Activated naive CD8-positive, alpha-beta T cell (primary cell): ENCODE measurements around the gene BMP4.

Experiments used
- H3K27ac Mint-ChIP-seq: one replicate; pipeline ENCODE4 v1.8.0; 2021; ENCODE audit warnings: mixed read lengths
- H3K27me3 Mint-ChIP-seq: one replicate; pipeline ENCODE4 v1.8.0; 2021; ENCODE audit warnings: mixed read lengths
- H3K36me3 Mint-ChIP-seq: one replicate; pipeline ENCODE4 v1.8.0; 2021; ENCODE audit warnings: mixed read lengths
- H3K4me1 Mint-ChIP-seq: one replicate; pipeline ENCODE4 v1.8.0; 2021; ENCODE audit warnings: low read depth, mixed read lengths
- H3K4me3 Mint-ChIP-seq: one replicate; pipeline ENCODE4 v1.8.0; 2021; ENCODE audit warnings: mild to moderate bottlenecking, mixed read lengths
- H3K9me3 Mint-ChIP-seq: one replicate; pipeline ENCODE4 v1.8.0; 2021; ENCODE audit warnings: low read depth, mixed read lengths

BMP4 gene

DNA sequence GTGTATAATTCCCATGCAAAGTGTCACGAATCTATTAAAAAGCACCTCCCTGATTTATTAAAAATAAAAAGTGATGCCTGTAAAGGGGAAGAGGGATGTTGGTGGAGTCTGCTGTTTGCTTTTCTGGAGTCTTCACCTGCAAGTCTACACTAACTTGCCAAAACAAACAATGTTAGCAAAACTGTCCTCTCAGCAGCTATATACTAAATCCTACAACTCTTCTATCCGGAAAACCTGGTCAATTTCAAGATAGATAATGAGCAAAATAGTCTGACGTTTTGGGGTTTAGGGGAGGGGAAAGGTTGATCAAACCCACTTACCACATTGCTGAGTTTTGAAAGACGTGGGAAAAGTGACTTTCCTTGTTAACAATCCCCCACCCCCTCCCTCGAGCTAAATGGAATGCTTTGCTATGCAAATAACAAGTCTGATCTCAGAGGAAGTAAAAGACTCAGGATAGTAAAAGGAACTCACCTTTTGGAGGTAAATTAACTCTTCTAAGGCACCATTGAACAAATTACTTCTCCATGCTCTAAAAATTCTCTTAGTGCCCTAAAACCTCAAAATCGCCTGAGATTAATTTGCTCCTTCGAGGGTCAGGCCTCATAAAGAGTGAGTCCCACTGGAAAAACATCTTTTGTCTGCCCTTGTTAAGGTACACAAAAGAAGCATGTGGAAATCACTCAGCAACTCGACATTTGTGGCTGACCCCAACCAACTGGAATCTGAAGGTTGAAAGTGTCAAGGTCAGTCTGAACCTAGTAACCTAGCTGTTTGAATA, 13.5 kb downstream of the BMP4 start:
- Mint-ChIP-seq H3K27ac (no peak overlapping the region), H3K4me3 (no peak overlapping the region), H3K36me3 (no peaks in the 10 kb centered on the region), H3K27me3 (peaks cover 37% of the 10 kb centered on the region), H3K9me3 (no peaks in the 10 kb centered on the region), H3K4me1 (peaks cover 4% of the 10 kb centered on the region)

DNA sequence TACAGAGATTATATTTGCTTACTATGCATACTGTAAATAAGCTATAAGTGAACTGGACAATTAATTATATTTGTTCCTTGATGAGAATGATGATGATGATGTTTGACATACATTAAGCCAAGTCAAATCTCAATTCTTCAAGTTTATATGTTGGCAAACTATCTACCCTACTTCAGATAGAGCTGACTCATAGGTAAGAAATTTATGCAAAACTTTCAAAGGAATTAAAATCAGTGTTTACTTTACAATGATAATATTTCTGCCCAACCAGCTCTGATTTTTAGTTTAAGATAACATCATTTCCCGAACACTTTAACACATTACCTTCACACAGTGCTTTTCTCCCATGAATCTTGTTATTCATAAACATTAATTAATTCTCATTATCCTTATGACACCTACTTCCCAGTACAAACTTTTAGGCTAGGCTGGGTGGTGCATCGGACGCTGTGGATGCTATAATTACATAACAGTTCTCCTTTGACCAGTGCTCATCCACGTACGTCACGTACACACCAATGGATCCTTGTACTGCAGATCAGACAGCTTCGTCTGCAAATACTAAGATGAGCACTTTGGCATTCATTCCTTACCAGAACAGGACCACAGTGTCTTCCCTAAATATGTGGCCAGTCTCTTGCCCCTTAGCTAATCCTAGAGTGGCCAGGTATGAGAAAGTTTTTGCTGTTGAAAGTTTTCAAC, 18.3 kb downstream of the BMP4 start:
- H3K27me3 Mint-ChIP-seq = peaks cover 12% of the 10 kb centered on the region
- no peak overlapping the region for H3K27ac Mint-ChIP-seq
- H3K9me3 Mint-ChIP-seq = no peaks in the 10 kb centered on the region
- no peaks in the 10 kb centered on the region for H3K36me3 Mint-ChIP-seq
- no peak overlapping the region for H3K4me3 Mint-ChIP-seq
- H3K4me1 Mint-ChIP-seq = no peaks in the 10 kb centered on the region

- no peaks in the 10 kb centered on the region for H3K4me1 Mint-ChIP-seq
- no peaks in the 10 kb centered on the region for H3K36me3 Mint-ChIP-seq
- no peak overlapping the region for H3K4me3 Mint-ChIP-seq
- H3K9me3 Mint-ChIP-seq = no peaks in the 10 kb centered on the region
- H3K27ac Mint-ChIP-seq = no peak overlapping the region
- peaks cover 8% of the 10 kb centered on the region for H3K27me3 Mint-ChIP-seq
These were observed 21.7 kb downstream of the BMP4 start for GRCh38 chr14:53934778-53935414.

DNA sequence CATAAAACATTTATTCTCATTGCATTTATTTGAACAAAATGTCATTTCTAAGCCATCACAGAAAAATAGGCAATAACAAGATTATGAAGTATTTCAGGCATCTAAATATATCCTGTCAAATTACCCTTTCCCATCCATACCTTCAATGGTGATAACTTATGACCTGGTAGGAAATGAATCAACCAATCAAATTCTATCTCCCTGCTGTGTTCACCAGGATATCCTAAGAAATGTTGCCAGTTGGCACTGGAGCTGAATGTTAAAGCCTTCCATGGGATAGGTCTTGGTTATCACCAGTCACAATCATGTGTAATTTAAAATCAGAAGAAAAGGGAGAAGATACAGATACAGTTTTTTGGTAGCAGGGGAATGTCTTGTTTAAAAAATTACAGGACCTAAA, 23.7 kb downstream of the BMP4 start:
- H3K27me3 Mint-ChIP-seq = peaks cover 2% of the 10 kb centered on the region
- no peak overlapping the region for H3K4me3 Mint-ChIP-seq
- no peak overlapping the region for H3K27ac Mint-ChIP-seq
- no peaks in the 10 kb centered on the region for H3K36me3 Mint-ChIP-seq
- H3K4me1 Mint-ChIP-seq = no peaks in the 10 kb centered on the region
- no peaks in the 10 kb centered on the region for H3K9me3 Mint-ChIP-seq

DNA sequence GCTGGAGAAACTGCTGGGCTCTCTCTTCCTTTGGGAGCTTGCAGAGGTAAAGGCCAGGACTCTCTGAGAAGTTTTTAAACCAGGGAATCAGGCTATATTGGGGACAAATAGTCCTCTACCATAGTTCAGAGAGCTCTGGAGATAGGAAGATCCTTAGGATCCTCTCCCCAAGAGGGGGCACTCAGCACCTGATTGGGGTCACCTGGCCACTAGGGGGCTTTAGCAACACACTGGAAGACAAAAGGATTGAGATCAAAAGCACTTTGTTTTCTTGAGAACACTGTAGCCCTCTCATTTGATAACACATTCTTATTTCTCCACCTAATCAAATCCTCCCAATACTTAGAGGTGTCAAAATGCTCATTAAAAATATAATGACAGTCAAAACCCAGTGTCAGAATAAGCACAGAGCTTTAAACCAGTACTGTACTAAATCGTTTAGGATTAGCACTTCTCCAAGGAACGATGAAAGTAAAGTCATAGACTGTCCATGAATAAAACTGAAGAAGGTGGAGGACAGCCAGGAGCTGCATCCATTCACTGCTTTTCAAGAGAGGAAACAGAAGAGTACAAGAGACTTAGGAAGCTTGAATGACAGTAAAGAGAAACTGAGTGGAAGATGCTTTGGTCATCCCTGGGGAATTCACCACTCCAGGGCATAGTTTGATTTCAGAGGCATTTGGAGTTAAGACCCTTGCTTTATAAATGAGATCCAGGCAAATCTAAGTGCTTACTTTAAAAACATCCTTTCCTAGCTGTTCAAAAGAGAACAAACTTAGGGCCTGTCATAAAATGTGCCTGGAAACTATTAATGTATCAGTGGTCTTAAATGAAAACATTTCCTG, 26.5 kb downstream of the BMP4 start:
- no peaks in the 10 kb centered on the region for H3K36me3 Mint-ChIP-seq
- no peak overlapping the region for H3K4me3 Mint-ChIP-seq
- no peaks in the 10 kb centered on the region for H3K4me1 Mint-ChIP-seq
- H3K9me3 Mint-ChIP-seq = no peaks in the 10 kb centered on the region
- H3K27ac Mint-ChIP-seq = no peak overlapping the region
- H3K27me3 Mint-ChIP-seq = peaks cover 3% of the 10 kb centered on the region

DNA sequence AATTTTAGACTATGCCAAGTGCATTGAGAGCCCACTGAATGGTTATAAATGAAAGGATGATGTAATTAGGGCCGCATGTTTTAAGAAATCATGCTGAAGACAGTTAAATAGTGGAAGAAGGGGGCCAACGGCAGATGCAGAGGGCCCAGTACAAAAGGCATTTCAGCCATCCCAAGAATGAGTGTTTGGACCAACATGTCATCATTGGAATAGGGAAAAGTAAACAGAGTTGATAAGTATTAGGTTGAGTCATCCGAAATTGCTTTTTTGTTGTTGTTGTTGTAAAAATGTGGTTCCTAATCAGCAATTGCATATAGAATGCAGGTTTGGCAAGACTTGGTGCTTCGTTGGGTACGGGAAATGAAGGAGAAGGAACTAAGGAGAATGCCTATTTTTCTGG, 29.5 kb downstream of the BMP4 start:
- H3K27me3 Mint-ChIP-seq = peaks cover 6% of the 10 kb centered on the region
- no peaks in the 10 kb centered on the region for H3K4me1 Mint-ChIP-seq
- H3K4me3 Mint-ChIP-seq = no peak overlapping the region
- no peaks in the 10 kb centered on the region for H3K36me3 Mint-ChIP-seq
- H3K27ac Mint-ChIP-seq = no peak overlapping the region
- no peaks in the 10 kb centered on the region for H3K9me3 Mint-ChIP-seq

- Mint-ChIP-seq H3K36me3 (no peaks in the 10 kb centered on the region), H3K4me1 (no peaks in the 10 kb centered on the region), H3K27ac (no peak overlapping the region), H3K27me3 (peaks cover 6% of the 10 kb centered on the region), H3K4me3 (no peak overlapping the region), H3K9me3 (no peaks in the 10 kb centered on the region)
These were observed 31.3 kb downstream of the BMP4 start for GRCh38 chr14:53925201-53925766.

DNA sequence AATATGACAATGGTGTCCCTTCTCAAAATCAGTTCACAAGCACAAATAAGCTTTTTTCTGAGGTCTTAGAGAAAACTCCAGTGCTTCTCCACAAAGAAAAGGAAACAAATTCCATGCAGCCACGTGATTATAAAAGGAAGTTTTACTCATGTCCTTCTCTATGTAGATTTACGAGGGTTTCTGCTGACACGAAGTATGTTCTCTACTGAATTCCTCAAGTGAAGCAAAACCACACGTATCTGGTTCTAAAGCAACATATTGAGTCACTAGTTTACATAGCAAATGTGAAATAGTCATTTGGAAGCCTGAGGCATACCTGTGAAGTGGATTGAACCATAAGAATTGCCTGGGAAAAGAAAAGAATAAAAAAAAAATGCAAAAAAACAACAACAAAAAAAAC, 31.9 kb downstream of the BMP4 start:
- Mint-ChIP-seq H3K27me3 (peaks cover 6% of the 10 kb centered on the region), H3K4me1 (no peaks in the 10 kb centered on the region), H3K27ac (no peak overlapping the region), H3K36me3 (no peaks in the 10 kb centered on the region), H3K4me3 (no peak overlapping the region), H3K9me3 (no peaks in the 10 kb centered on the region)

GRCh38 chr14:53921027-53921426, 35.6 kb downstream of the BMP4 start:
- Mint-ChIP-seq H3K27me3 (peaks cover 3% of the 10 kb centered on the region), H3K4me3 (no peak overlapping the region), H3K27ac (no peak overlapping the region), H3K4me1 (no peaks in the 10 kb centered on the region), H3K9me3 (no peaks in the 10 kb centered on the region), H3K36me3 (no peaks in the 10 kb centered on the region)

- no peak overlapping the region for H3K27ac Mint-ChIP-seq
- H3K36me3 Mint-ChIP-seq = no peaks in the 10 kb centered on the region
- H3K4me3 Mint-ChIP-seq = no peak overlapping the region
- H3K27me3 Mint-ChIP-seq = peaks cover 4% of the 10 kb centered on the region
- H3K4me1 Mint-ChIP-seq = no peaks in the 10 kb centered on the region
- H3K9me3 Mint-ChIP-seq = no peaks in the 10 kb centered on the region
These were observed 40.4 kb downstream of the BMP4 start for GRCh38 chr14:53916239-53916638.

DNA sequence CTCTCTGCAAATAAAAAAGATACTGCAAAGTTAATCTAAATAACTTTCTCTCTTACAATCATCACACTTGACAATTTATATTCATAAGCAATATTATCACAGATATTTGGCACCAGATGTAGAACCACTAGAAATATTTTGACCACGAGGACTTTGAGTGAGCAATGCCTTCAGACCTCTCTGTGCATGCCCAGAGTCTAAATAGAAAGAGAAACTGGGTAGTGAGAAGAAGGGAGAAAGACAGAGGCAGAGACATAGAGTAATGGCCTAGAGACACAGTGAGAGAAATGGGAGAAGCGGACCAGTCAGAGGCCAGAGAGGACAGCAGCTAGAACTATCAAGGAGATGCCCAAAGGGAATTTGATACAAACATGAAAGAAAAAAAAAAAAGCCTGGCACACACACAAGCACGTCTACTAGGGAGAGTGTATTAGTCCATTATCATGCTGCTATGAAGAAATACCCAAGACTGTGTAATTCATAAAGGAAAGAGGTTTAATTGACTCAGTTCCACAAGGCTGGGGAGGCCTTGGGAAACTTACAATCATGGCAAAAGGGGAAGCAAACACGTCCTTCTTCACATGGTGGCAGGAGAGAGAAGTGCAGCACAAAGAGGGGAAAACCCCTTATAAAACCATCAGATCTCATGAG, 41.1 kb downstream of the BMP4 start:
- Mint-ChIP-seq H3K27ac (no peak overlapping the region), H3K4me3 (no peak overlapping the region), H3K4me1 (no peaks in the 10 kb centered on the region), H3K27me3 (peaks cover 4% of the 10 kb centered on the region), H3K9me3 (no peaks in the 10 kb centered on the region), H3K36me3 (no peaks in the 10 kb centered on the region)

GRCh38 chr14:53912021-53912420, 44.6 kb downstream of the BMP4 start:
- Mint-ChIP-seq H3K36me3 (no peaks in the 10 kb centered on the region), H3K27me3 (peaks cover 6% of the 10 kb centered on the region), H3K9me3 (peaks cover 3% of the 10 kb centered on the region), H3K27ac (no peak overlapping the region), H3K4me3 (no peak overlapping the region), H3K4me1 (no peaks in the 10 kb centered on the region)

DNA sequence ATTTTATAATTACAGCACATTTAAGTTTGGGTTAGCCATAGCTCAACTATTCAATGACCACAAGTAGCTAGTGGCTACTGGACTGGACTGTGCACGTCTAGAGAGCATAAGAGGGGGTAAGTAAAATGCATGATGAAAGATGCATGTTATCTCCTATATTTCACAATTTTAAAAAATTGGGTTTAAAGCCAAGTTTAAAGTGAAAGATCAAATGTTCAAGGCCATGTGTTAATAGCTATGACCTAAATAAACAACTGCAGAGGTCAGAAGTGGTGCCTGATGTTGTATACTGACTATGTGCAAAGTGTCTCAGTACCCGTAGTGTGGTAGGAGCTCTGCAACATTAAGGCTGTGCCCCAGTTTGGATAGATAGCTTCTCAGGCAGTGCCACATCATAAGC, 48.2 kb downstream of the BMP4 start:
- Mint-ChIP-seq H3K4me3 (no peak overlapping the region), H3K27ac (no peak overlapping the region), H3K9me3 (peaks cover 3% of the 10 kb centered on the region), H3K4me1 (no peaks in the 10 kb centered on the region), H3K27me3 (peaks cover 2% of the 10 kb centered on the region), H3K36me3 (no peaks in the 10 kb centered on the region)

DNA sequence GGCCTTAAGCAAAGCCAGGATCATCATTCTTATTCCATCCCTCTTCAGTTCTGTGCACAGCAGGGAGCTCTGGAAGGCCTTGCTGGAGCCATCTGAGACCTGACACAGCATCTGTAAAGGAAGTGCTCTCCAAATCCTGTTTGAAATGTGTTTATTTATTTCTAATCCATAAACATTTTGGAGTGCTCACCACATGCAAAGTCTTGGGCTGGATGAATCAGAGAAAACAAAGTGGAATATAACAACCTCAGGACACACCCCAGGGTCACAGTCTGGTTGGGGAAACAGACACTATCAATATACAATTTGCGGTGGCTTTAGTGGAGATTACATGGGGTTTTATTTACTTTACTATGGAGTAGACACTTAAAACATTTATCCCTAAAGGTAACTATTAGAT, 54.3 kb downstream of the BMP4 start:
- peaks cover 2% of the 10 kb centered on the region for H3K27me3 Mint-ChIP-seq
- no peaks in the 10 kb centered on the region for H3K36me3 Mint-ChIP-seq
- no peaks in the 10 kb centered on the region for H3K9me3 Mint-ChIP-seq
- H3K4me1 Mint-ChIP-seq = no peaks in the 10 kb centered on the region
- no peak overlapping the region for H3K4me3 Mint-ChIP-seq
- H3K27ac Mint-ChIP-seq = no peak overlapping the region
